ENCODE measurements around the gene TSPEAR.

- TF ChIP-seq, protein P1, sequence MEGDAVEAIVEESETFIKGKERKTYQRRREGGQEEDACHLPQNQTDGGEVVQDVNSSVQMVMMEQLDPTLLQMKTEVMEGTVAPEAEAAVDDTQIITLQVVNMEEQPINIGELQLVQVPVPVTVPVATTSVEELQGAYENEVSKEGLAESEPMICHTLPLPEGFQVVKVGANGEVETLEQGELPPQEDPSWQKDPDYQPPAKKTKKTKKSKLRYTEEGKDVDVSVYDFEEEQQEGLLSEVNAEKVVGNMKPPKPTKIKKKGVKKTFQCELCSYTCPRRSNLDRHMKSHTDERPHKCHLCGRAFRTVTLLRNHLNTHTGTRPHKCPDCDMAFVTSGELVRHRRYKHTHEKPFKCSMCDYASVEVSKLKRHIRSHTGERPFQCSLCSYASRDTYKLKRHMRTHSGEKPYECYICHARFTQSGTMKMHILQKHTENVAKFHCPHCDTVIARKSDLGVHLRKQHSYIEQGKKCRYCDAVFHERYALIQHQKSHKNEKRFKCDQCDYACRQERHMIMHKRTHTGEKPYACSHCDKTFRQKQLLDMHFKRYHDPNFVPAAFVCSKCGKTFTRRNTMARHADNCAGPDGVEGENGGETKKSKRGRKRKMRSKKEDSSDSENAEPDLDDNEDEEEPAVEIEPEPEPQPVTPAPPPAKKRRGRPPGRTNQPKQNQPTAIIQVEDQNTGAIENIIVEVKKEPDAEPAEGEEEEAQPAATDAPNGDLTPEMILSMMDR (conservative IDR thresholded peaks at IDR 0.05 in 1 of 2, IDR thresholded peaks at IDR 0.05 in 1 of 2; ENCODE audit: low read depth in 1 of 2, low read length in 2 of 2) = no peak
- TF ChIP-seq EZH2 (IDR thresholded peaks at IDR 0.05; ENCODE audit: low read length, missing control alignments) = no peak
These were observed 131.6 kb downstream of the TSPEAR start for GRCh38 chr21:44579833-44580144.

Measured in fibroblast of lung (primary cell).